Lower leg skin (tissue), 3 donors: ENCODE measurements around the gene TREX2.

ENCODE experiments used
- CTCF ChIP-seq, 3 donors: fragments of 450-650 bp; IDR thresholded peaks; one replicate each; pipeline ENCODE4 v1.5.1; 2016; ENCODE audit warnings: antibody characterized with exemption in 3 of 3, mild to moderate bottlenecking in 3 of 3, moderate library complexity in 2 of 3
- POLR2A ChIP-seq, 2 donors: fragments of 450-650 bp; IDR thresholded peaks; one replicate each; pipeline ENCODE4 v1.6.1; 2016 to 2017; ENCODE audit warnings: antibody characterized with exemption in 2 of 2, mild to moderate bottlenecking in 1 of 2, moderate library complexity in 1 of 2

GRCh38 chrX:153486171-153486570 lies 40.3 kb upstream of the TREX2 start:
- no peak for TF ChIP-seq CTCF (IDR thresholded peaks at IDR 0.05)
- no peak for TF ChIP-seq POLR2A (IDR thresholded peaks at IDR 0.05)
